Neural progenitor cell (in vitro differentiated cells): ENCODE measurements around the gene PIWIL1.

Source experiments
- CTCF ChIP-seq: fragments of 200-600 bp; sonication (generic); IDR thresholded peaks from 2 replicates; pipeline ENCODE4 v1.5.1; 2017; ENCODE audit warnings: antibody characterized with exemption, mild to moderate bottlenecking
- EZH2 ChIP-seq: fragments of 200-600 bp; sonication (generic); IDR thresholded peaks from 2 replicates; pipeline ENCODE4 v1.6.1; 2017; ENCODE audit warnings: antibody characterized with exemption, mild to moderate bottlenecking, moderate library complexity
- EZH2phosphoT487 ChIP-seq: fragments of 200-600 bp; sonication (generic); IDR thresholded peaks from 2 replicates; pipeline ENCODE4 v1.6.1; 2017; ENCODE audit warnings: antibody characterized with exemption

- no peak for TF ChIP-seq CTCF
- TF ChIP-seq EZH2 = no peak
- no peak for TF ChIP-seq EZH2phosphoT487
These were observed 29.8 kb upstream of the PIWIL1 start for GRCh38 chr12:130307859-130308258.
